WERI-Rb-1 (cell line): ENCODE measurements around the gene PEF1.

ENCODE experiments used
- DNase-seq: peaks from one replicate; pipeline ENCODE4 v3.0.0-alpha.2; 2020
- H3K27ac ChIP-seq: fragments of 250-450 bp; sonication (Bioruptor Pico); 2 replicates; pipeline ENCODE4 v1.5.1; 2020; ENCODE audit warnings: mild to moderate bottlenecking, moderate library complexity
- H3K27me3 ChIP-seq: fragments of 250-450 bp; sonication (Bioruptor Pico); 2 replicates; pipeline ENCODE4 v1.5.1; 2021; ENCODE audit warnings: mild to moderate bottlenecking, low read depth, moderate library complexity; ENCODE audit not compliant: insufficient read depth, severe bottlenecking
- H3K36me3 ChIP-seq: fragments of 250-450 bp; sonication (Bioruptor Pico); 2 replicates; pipeline ENCODE4 v1.5.1; 2020; ENCODE audit warnings: mild to moderate bottlenecking, moderate library complexity
- H3K4me3 ChIP-seq: 2 replicates; pipeline ENCODE4 v1.5.1; 2011; ENCODE audit warnings: low read depth, mild to moderate bottlenecking, control low read depth, low read length
- H3K9me3 ChIP-seq: fragments of 250-450 bp; sonication (Bioruptor Pico); 2 replicates; pipeline ENCODE4 v1.5.1; 2021; ENCODE audit warnings: mild to moderate bottlenecking, moderate library complexity; ENCODE audit not compliant: severe bottlenecking
- TF ChIP-seq, protein P1 (sequence below): IDR thresholded peaks from 2 replicates; pipeline ENCODE4 v1.5.1; 2011; ENCODE audit warnings: low read depth, mild to moderate bottlenecking, control low read depth, inconsistent platforms, low read length

Gene PEF1

DNA sequence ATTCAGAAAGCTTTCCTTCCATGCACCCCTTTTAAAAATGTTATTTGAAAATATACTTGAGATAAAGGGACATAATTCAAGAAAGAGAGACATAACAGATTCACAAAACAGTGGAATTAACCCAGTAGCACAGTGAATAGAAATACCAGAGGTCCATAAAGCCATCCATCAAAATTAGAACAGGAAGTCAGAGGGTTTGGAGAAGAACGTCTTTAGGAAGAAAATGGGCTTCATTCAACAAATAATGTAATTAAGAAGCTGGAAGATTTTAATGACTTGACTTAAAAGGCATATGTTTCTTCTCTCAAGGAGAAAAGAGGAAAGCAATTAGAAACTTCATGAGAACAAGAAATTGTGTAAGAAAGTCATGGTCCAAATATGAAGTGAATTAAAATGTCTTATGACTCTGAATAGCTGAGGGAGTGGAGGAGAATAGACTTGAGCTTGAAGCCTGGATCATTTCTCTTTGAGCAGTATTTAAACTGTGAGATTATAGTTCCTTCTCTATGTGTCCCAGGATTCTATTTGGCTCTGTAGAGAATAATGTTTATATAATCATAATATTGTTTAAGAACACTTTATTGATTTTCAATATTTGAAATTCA, 35.1 kb downstream of the PEF1 start:
- no peak for DNase-seq
- TF ChIP-seq, protein P1, sequence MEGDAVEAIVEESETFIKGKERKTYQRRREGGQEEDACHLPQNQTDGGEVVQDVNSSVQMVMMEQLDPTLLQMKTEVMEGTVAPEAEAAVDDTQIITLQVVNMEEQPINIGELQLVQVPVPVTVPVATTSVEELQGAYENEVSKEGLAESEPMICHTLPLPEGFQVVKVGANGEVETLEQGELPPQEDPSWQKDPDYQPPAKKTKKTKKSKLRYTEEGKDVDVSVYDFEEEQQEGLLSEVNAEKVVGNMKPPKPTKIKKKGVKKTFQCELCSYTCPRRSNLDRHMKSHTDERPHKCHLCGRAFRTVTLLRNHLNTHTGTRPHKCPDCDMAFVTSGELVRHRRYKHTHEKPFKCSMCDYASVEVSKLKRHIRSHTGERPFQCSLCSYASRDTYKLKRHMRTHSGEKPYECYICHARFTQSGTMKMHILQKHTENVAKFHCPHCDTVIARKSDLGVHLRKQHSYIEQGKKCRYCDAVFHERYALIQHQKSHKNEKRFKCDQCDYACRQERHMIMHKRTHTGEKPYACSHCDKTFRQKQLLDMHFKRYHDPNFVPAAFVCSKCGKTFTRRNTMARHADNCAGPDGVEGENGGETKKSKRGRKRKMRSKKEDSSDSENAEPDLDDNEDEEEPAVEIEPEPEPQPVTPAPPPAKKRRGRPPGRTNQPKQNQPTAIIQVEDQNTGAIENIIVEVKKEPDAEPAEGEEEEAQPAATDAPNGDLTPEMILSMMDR, result no peak
- Histone ChIP-seq H3K9me3 (no peaks in the 10 kb centered on the region), H3K27ac (no peak overlapping the region), H3K36me3 (no peaks in the 10 kb centered on the region), H3K27me3 (no peaks in the 10 kb centered on the region), H3K4me3 (no peak overlapping the region)

DNA sequence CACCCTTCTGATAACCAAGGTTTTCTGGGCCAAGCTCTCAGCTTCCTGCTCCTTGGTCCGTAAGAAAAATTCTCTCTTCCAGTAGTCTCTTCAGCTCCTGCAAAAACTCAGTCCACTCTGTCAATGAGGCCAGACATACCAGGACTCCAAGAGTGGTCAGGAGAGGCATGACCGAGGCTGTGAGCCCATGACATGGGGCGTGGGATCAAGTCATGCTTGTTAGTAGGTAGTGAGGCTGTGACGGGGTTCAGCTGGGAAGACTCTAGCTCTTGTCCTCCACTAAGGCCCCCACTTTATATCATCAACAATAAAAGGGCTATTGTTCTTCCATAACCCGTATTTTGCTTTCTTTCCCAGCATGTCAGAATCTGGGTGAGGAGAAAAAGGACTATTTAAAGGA, 37.3 kb downstream of the PEF1 start:
- no peak for DNase-seq
- H3K27me3 ChIP-seq, result no peaks in the 10 kb centered on the region
- TF ChIP-seq, protein P1, result no peak
- H3K4me3 ChIP-seq, result no peak overlapping the region
- H3K9me3 ChIP-seq, result no peaks in the 10 kb centered on the region
- no peak overlapping the region for H3K27ac ChIP-seq
- no peaks in the 10 kb centered on the region for H3K36me3 ChIP-seq

DNA sequence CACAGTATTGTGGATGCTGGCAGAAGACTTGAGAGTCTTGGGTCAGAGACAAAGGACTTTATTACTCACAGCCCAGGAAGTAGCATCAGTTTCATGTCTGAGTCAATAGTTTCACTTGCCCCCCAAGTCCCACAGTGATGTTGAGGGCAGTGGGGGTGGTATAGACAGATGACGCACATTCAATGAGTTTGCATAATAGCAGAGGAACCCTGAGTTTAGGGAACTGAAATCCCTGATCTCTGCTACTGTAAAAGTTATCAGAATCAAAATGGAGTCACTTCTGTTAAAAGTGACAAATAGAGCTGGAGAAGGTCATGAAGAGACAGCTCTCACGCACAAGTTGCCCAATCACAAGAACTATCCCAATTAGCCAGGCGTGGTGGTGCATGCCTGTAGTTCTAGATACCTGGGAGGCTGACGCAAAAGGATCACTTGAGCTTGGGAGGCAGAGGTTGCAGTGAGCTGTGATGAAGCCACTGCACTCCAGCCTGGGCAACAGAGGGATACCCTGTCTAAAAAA, 38.7 kb downstream of the PEF1 start:
- no peaks in the 10 kb centered on the region for H3K36me3 ChIP-seq
- H3K27ac ChIP-seq, result no peak overlapping the region
- H3K27me3 ChIP-seq, result no peaks in the 10 kb centered on the region
- DNase-seq, result no peak
- no peaks in the 10 kb centered on the region for H3K9me3 ChIP-seq
- H3K4me3 ChIP-seq, result no peak overlapping the region
- TF ChIP-seq, protein P1, result no peak

DNA sequence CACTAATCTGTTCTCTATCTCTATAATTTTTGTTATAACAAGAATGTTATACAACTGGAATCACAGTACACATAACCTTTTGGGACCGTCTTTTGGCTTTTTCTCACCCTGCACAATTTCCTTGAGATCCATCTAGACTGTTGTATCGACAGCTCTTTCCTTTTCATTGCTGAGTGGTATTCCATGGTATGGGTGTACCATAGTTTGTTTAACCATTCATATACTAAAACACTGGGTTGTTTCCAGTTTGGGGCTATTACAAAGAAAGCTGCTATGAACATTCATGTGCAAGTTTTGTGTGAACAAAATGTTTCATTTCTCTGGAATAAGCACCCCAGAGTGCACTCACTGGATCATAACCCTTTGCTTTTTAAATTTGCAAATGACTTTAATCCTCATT, 42.6 kb downstream of the PEF1 start:
- Histone ChIP-seq H3K27me3 (no peaks in the 10 kb centered on the region), H3K27ac (no peak overlapping the region), H3K36me3 (no peaks in the 10 kb centered on the region), H3K4me3 (no peak overlapping the region), H3K9me3 (no peaks in the 10 kb centered on the region)
- TF ChIP-seq, protein P1, result no peak
- no peak for DNase-seq

DNA sequence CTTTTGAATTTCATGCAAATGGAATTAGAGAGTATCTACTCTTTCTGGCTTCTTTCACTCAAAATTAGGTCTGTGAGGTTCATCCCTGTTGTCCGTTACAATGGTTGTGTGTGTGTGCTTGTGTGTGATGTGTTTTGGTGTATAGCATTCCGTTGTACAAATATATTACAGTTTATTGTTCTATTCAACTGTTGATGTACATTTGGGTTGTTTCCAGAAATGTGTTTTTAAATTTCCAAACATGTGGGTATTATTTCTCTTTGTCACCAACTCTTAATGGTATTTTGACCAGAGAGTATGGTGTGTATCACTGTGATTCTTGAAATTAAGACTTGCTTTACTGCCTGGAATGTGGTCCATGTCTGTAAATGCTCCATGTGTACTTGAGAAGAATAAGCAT, 44.0 kb downstream of the PEF1 start:
- no peaks in the 10 kb centered on the region for H3K36me3 ChIP-seq
- H3K4me3 ChIP-seq, result no peak overlapping the region
- TF ChIP-seq, protein P1, result no peak
- H3K27me3 ChIP-seq, result no peaks in the 10 kb centered on the region
- H3K9me3 ChIP-seq, result no peaks in the 10 kb centered on the region
- H3K27ac ChIP-seq, result no peak overlapping the region
- DNase-seq, result no peak

DNA sequence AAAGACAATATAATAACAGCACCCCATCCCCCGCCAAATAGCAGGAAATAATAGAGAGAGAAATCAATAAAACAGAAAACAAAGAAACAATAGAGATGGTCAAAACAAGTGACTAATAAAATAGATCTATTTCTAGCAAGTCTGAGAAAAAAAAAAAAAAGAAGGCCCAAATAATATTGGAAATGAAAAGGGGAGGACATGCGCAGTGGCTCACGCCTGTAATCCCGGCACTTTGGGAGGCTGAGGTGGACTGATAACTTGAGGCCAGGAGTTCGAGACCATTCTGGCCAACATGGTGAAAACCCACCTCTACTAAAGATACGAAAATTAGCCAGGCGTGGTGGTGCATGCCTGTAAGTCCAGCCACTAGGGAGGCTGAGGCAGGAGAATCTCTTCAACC, 45.7 kb downstream of the PEF1 start:
- Histone ChIP-seq H3K4me3 (no peak overlapping the region), H3K9me3 (no peaks in the 10 kb centered on the region), H3K27me3 (no peaks in the 10 kb centered on the region), H3K36me3 (no peaks in the 10 kb centered on the region), H3K27ac (no peak overlapping the region)
- DNase-seq, result no peak
- TF ChIP-seq, protein P1, result no peak
